ENCODE measurements around the gene MAP3K13.
"Not testable (repeated sequence)": the region's sequence is repeated elsewhere in the genome, so short reads cannot be mapped to it uniquely, and the experiment has no call there.

Gene MAP3K13

DNA sequence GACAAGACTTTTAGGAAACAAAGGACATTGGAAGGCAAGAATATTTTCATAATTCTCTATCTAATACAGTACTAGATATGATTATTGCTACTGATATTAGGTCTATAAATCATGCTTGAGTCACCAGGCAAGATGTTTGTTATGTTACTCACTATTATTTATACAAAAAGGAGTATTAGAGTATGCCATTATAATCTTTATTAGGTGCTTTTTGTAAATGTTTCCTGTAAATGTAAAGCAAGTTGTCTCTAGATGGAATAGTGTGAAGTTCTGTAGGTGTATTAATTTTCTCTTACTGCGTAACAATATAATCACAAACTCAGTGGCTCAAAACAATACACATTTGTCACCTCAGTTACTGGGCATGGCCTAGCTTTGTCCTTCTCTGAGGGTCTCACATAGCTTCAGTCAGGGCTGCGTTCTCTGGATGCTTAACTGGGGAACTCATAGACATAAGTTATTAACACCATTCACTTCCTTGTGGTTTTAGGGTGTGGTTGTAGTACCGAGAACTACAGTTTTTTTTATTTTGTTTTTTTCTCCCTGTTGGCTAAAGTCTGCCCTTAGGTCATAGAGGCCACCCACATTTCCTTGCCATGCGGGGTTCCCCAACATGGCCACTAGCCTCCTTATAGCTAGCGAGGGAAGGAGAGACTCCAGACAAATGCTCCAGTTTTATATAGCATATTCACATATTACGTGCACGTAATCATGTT, 20.3 kb upstream of the MAP3K13 start:
- peak; percentile 20 for DNase-seq

DNA sequence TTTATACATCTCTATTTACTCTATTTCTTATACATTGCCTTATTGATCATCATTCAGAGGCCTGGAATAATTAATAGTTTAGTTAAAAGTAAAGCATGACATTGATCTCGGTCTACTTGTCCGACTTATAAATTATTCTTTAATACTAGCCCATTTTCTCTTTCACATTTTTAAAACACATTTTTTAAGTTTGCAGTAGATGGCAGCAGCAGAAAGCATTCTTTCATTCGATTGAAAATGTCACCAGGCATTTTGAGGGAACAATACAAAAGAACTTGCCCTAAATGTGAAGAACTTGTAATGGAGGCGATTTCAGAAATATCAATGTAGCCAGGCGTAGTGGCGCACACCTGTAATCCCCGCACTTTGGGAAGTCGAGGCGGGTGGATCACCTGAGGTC, 15.5 kb upstream of the MAP3K13 start:
- no peak for DNase-seq

DNA sequence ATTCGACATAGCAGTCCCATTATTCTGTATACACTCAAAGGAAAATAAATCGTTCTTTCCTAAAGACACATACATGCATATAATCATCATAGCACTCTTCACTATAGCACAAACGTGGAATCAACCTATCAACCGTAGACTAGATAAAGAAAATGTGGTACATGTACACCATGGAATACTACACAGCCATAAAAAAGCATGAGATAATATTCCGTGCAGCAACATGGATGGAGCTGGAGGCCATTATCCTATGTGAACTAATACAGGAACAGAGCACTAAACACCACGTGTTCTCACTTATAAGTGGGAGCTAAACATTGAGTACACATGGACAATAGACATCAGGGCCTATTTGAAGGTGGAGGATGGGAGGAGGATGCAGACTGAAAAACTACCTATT, 12.1 kb upstream of the MAP3K13 start:
- no peak for DNase-seq

GRCh38 chr3:185351396-185351795, 11.5 kb upstream of the MAP3K13 start:
- DNase-seq, result no peak

DNA sequence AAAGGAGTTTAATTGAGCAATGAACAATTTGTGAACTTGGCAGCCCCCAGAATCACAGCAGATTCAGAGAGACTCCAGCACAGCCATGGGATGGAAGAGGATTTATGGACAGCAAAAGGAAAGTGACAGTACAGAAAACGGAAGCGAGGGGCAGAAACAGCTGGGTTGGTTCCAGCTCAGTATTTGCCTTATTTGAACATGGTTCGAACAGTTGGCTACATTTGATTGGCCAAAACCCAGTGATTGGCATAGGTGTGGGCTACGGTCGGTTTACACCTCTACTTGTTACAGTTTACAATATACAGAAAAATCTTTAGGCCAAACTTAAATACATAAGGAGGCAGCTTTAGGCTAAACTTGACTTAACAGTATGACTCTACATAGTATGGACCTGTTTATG, 9.7 kb upstream of the MAP3K13 start:
- no peak for DNase-seq

- DNase-seq, result peak; percentile 64
Measured at GRCh38 chr3:185353823-185354614, 8.9 kb upstream of the MAP3K13 start.

- DNase-seq, result no peak
Measured at GRCh38 chr3:185356499-185356898, 6.4 kb upstream of the MAP3K13 start.

DNA sequence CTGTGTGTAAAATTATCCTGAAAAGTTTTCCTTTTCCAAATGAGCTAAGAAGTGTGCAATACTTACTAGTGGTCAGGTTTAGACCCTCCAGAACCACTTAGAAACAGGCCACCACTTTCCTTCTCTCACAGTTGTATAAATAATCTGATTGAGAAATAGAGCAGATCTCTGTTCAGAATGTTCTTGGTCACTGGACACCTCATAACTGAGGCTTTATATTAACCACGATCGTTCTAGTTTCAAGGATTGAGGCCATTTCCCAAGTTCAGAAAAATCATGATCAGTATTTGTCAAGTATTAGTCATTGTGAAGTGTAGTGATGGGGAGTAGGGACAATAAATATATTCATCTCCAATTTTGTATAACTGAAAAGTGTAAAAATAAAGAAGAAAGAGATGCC, 1.0 kb upstream of the MAP3K13 start:
- DNase-seq, result no peak

- DNase-seq, result no peak
Measured at GRCh38 chr3:185363662-185364203, 797 bp downstream of the MAP3K13 start.

DNA sequence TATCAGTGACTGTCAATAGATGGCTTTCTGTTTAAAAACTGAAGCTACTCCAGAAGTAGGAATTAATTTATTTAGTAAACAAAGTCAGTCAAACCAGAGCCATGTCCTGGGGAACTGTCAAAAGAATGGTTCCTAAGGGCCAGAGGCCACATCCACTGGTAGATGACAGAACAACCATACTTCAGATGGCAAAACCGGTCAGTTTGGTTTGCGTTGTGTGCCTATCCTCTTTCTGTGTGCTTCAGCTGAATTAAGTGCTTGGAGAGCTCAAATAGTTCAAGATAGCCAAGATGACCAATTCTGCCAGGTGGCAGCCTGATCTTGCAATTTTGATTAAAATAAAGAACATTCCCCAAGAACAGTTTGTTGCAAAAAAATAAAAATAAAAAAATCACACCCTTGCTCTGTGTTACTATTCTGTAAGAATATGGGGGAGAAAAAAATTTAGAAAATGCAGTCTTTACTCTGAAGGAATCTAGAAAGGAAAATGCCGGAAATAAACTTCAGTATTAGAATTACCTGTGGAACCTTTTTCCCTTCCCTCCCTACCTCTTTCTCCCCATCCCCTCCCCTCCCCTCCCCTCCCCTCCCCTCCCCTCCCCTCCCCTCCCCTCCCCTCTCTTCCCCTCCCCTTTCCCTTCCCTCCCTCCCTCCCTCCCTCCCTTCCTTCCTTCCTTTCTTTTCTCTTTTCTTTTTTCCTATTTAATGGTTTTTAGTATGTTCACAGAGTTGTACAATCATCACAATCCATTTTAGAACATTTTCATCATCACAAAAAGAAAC, 2.5 kb downstream of the MAP3K13 start:
- no peak for DNase-seq

GRCh38 chr3:185366074-185366335, 3.1 kb downstream of the MAP3K13 start:
- no peak for DNase-seq

GRCh38 chr3:185366913-185367312, 4.0 kb downstream of the MAP3K13 start:
- DNase-seq, result no peak

DNA sequence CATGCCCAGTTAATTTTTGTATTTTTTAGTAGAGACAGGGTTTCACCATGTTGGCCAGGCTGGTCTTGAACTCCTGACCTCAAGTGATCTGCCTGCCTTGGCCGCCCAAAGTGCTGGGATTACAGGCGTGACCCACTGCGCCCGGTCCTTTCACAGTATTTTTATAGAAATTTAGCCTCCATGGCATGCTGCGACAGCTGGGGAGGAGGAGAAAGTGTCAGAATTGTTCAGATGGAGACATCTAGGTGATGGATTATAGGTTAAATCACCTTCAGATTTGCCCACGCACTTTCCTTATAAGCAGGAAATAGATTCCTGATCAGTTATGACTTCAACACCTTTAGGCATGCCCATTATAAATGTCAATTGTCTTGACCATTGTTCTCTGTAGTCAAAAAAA, 7.4 kb downstream of the MAP3K13 start:
- DNase-seq, result not testable (repeated sequence)

- DNase-seq, result no peak
Measured at GRCh38 chr3:185371306-185372074, 8.6 kb downstream of the MAP3K13 start.

DNA sequence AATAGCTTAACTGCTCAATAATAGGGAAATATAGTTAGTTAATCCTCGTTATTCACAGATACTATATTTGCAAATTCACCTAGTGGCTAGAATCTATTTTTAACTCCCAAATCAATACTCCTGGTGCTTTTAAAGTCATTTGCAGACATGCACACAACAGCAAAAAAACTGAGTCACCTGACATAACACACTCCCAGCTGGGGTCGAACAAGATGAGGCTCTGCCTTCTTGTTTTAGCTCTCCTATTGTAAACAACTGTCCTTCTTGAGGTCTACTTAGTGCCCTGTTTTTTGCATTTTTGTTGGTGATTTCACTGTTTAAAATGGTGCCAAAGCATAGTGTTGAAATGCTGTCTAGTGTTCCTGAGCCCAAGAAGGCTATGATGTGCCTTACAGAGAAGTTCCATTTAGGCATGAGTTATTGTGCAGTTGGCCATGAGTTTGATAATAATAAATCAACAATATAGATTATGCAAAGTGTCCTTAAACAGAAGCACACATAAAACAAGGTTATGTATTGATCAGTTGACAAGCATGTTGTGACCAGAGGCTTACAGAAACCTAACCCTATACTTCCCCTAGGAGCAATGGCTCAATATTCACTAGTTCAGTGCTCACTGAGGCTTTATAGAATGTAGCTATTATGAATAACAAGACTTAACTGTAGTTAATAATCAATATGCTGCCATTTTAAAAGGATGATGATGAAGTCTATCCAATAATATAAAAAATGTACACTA, 18.6 kb downstream of the MAP3K13 start:
- DNase-seq, result no peak

GRCh38 chr3:185382154-185382553, 19.2 kb downstream of the MAP3K13 start:
- DNase-seq, result no peak

DNA sequence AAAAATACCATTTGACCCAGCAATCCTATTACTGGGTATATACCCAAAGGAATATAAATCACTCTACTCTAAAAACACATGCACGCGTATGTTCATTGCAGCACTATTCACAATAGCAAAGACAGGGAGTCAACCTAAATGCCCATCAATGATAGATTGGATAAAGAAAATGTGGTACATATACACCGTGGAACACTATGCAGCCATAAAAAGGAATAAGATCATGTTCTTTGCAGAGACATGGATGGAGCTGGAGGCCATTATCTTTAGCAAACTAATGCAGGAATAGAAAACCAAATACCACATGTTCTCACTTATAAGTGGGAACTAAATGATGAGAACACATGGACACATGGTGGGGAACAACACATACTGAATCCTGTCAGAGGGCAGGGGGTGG, 23.6 kb downstream of the MAP3K13 start:
- not testable (repeated sequence) for DNase-seq

GRCh38 chr3:185387646-185388045, 24.7 kb downstream of the MAP3K13 start:
- no peak for DNase-seq

DNA sequence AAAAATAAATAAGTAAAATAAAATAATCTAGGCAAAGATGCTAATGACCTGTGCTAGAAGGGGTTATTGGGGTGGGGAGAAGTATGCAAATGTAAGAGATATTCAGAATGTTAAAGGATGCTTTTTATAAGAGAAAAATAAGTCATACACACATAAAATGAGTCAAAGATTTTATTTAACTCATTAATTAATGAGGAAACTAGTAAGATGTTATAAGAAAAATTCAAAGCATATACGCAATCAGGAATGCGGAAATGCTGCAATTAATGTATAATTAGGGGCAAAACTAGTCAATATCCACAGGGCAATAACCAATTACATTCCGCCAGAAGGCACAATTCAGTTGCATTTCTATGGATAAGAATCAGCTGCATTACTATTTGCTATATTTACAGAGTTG, 30.1 kb downstream of the MAP3K13 start:
- no peak for DNase-seq

DNA sequence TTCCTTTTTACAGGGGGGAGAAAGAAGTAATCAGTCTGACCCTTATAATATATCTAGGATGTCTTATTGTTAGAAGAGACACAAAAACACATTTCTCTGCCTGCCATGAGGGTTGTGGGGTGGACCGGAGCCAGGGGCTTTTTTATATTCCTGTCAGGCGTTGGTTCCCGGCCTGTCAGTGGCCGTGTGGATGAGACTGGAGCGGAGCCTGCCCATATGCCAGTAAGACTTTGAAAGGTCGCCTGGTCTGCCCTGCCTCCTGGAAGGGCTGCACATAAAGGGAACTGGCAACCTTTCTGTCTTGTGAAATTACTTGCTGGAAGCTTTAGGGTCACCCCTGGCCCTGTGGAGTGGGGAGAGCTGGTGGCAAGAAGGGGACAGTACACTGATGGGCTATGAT, 34.7 kb downstream of the MAP3K13 start:
- DNase-seq, result no peak

DNA sequence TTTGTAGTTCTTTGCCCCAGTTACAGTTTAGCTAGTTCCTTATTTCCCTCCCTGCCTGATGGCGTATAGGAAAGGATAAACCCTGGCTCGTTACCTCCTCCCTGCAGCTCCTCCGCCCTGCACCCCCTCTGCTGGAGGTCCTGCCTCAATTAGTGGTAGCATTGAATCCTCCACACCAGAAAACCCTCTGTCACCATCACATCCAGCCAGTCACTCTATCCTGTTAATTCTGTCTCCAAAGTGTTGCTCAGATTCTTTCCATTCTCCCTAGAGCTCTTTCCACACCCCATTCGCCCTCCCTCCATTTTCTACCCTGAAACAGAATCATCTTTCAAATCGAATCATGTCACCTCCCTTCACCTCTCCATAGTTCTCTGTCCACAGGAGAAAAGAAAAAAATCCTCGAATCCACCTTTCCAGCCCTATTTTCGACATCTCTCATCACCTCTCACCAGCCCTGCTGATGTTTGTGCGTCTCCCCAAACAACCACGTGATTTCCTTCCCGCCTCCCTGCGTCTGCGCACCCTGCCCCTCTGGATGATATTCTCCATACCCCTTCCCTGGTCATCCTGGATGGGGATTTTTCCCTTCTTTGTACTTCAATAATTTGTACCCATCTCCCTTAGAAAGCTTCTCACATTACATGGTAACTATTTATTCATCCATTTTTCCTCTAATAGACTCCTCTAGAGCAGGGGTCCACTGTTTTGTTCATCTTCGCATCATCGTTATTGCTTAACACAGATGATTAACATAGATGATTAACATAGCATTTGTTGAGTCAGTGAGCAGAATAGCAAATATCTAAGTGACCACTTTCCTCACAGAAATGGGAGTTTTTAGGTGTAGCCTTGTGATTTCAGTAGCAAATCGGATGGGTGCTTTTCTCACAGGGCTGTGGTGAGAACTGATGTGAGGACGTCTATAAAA, 37.1 kb downstream of the MAP3K13 start:
- no peak for DNase-seq

Measured in CD4-positive, alpha-beta T cell treated with Interferon gamma for 1 hour (primary cell).